Measurements from ENCODE around the gene ANAPC7.
"Not testable (repeated sequence)": the region's sequence is repeated elsewhere in the genome, so short reads cannot be mapped to it uniquely, and the experiment has no call there.

GRCh38 chr12:110429676-110430075, 26.2 kb upstream of the ANAPC7 start:
- TF ChIP-seq CTCF (conservative IDR thresholded peaks at IDR 0.05; ENCODE audit: low read length); EZH2phosphoT487 (IDR thresholded peaks at IDR 0.05; ENCODE audit: borderline replicate concordance): not testable (repeated sequence)

Data from Loucy (cell line).